PC-3 (cell line): ENCODE measurements around the gene ARHGAP32. TPM values are rescaled to one million over a fixed set of nuclear protein-coding genes. Genes with fewer than 3 reads are reported as not detected.
"Not testable (repeated sequence)": the region's sequence is repeated elsewhere in the genome, so short reads cannot be mapped to it uniquely, and the experiment has no call there.

Source experiments
- ATAC-seq: fragments of 200-7000 bp; cut with Tn5 transposase; 2 replicates; pipeline ENCODE4 v1.9.1; 2020; ENCODE audit warnings: mild to moderate bottlenecking, moderate library complexity
- BruUV-seq: library from RNA; stranded (reverse); fragments of 400-500 nt; replicated peaks from 2 replicates; lab custom pipeline; 2021; lab: Mats Ljungman, UMichigan
- CTCF ChIA-PET: fragments of 300-600 bp; sonication (Branson Sonifier 250); formaldehyde crosslinking; loops from one replicate; lab custom pipeline; 2022; ENCODE audit warnings: antibody characterized with exemption; lab: Charles Lee
- POLR2A ChIA-PET: fragments of 300-600 bp; sonication (Branson Sonifier 250); formaldehyde crosslinking; loops from one replicate; lab custom pipeline; 2022; ENCODE audit warnings: antibody characterized with exemption; ENCODE audit not compliant: unreplicated experiment; lab: Charles Lee
- DNase-seq: peaks from one replicate; pipeline ENCODE4 v3.0.0-alpha.2; 2015
- H2AFZ ChIP-seq: fragments of 300-600 bp; sonication (generic); 2 replicates; pipeline ENCODE4 v1.6.0; 2016; ENCODE audit warnings: antibody characterized with exemption, low read length
- H3F3A ChIP-seq: fragments of 300-600 bp; sonication (generic); one replicate; pipeline ENCODE4 v1.6.0; 2017; ENCODE audit warnings: antibody characterized with exemption, low read length, control low read depth, mild to moderate bottlenecking; ENCODE audit not compliant: unreplicated experiment
- H3K27ac ChIP-seq: fragments of 300-600 bp; sonication (generic); 2 replicates; pipeline ENCODE4 v1.5.1; 2016; ENCODE audit warnings: mild to moderate bottlenecking, low read length
- H3K27me3 ChIP-seq: fragments of 300-600 bp; sonication (generic); 2 replicates; pipeline ENCODE4 v1.6.1; 2016; ENCODE audit warnings: low read length, mixed read lengths
- H3K36me3 ChIP-seq: fragments of 300-600 bp; sonication (generic); 2 replicates; pipeline ENCODE4 v1.6.1; 2016; ENCODE audit warnings: low read depth, mixed run types, low read length, mixed read lengths
- H3K4me1 ChIP-seq: fragments of 300-600 bp; sonication (generic); 2 replicates; pipeline ENCODE4 v1.5.1; 2016; ENCODE audit warnings: low read length; ENCODE audit not compliant: insufficient read depth
- H3K4me2 ChIP-seq: fragments of 300-600 bp; sonication (generic); 2 replicates; pipeline ENCODE4 v1.6.0; 2016; ENCODE audit warnings: low read length
- H3K4me3 ChIP-seq: fragments of 300-600 bp; sonication (generic); 2 replicates; pipeline ENCODE4 v1.5.1; 2016; ENCODE audit warnings: mild to moderate bottlenecking, low read length, mixed read lengths
- H3K79me2 ChIP-seq: fragments of 300-600 bp; sonication (generic); 2 replicates; pipeline ENCODE4 v1.6.1; 2017; ENCODE audit warnings: low read length, mixed read lengths
- H3K9ac ChIP-seq: fragments of 300-600 bp; sonication (generic); 2 replicates; pipeline ENCODE4 v1.6.0; 2016; ENCODE audit warnings: mild to moderate bottlenecking, low read length
- H3K9me2 ChIP-seq: fragments of 300-600 bp; sonication (generic); replicated peaks from 2 replicates; pipeline ENCODE4 v1.6.1; 2016; ENCODE audit warnings: mixed run types, low read length, mixed read lengths
- H3K9me3 ChIP-seq: fragments of 300-600 bp; sonication (generic); 2 replicates; pipeline ENCODE4 v1.6.1; 2016; ENCODE audit warnings: low read length, mixed read lengths
- H4K20me1 ChIP-seq: fragments of 300-600 bp; sonication (generic); 2 replicates; pipeline ENCODE4 v1.6.1; 2016; ENCODE audit warnings: low read length, mixed read lengths
- EZH2 ChIP-seq: fragments of 300-600 bp; sonication (generic); IDR thresholded peaks from one replicate; pipeline ENCODE4 v1.6.1; 2017; ENCODE audit warnings: antibody characterized with exemption, mild to moderate bottlenecking, low read length; ENCODE audit not compliant: unreplicated experiment
- EZH2phosphoT487 ChIP-seq: fragments of 300-600 bp; sonication (generic); IDR thresholded peaks from 2 replicates; pipeline ENCODE4 v1.6.1; 2018; ENCODE audit warnings: mild to moderate bottlenecking, antibody characterized with exemption, low read length, borderline replicate concordance
- intact Hi-C: fragments of 100-400 bp; cut with micrococcal nuclease; formaldehyde crosslinking; loops from 2 replicates; pipeline ENCODE4 v1.9.0; 2023
- total RNA-seq: library from RNA; depleted of rRNA; stranded (reverse); fragments of >200 nt; gene quantifications from 2 replicates; pipeline ENCODE4 v1.2.3, GENCODE V29; 2014
- TF ChIP-seq, protein P1 (sequence below): fragments of 300-600 bp; sonication (generic); conservative IDR thresholded peaks from 2 replicates; pipeline ENCODE4 v1.5.1; 2017; ENCODE audit warnings: antibody characterized with exemption, low read depth, mild to moderate bottlenecking, low read length

The ARHGAP32 gene
- total RNA-seq, 1 experiment from 2014 or later, result 13.7 TPM

DNA sequence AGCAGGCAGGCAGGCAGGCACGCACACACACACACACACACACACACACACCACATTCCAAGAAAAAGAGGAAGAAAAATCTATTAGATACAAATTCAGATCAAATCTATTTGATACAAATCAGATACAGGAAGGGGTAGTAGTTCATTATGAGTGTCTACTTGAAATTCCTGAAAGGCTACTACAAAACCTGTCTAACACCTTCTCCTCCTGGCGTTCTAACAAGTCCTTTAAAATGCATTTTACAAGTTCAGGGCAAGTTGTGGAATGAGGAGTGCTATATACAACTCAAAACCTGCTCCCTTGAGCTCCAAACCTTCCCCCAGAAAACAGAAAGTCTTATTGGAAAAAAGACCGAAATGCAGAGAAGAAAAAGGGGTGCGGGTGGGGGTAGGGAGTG is 476 bp downstream of the ARHGAP32 start:
- peak overlapping the region; percentile 23; the same call in 1 of the 2 replicates for H2AFZ ChIP-seq
- no peaks in the 10 kb centered on the region for H3F3A ChIP-seq
- POLR2A ChIA-PET, result no interaction called here
- TF ChIP-seq, protein P1, sequence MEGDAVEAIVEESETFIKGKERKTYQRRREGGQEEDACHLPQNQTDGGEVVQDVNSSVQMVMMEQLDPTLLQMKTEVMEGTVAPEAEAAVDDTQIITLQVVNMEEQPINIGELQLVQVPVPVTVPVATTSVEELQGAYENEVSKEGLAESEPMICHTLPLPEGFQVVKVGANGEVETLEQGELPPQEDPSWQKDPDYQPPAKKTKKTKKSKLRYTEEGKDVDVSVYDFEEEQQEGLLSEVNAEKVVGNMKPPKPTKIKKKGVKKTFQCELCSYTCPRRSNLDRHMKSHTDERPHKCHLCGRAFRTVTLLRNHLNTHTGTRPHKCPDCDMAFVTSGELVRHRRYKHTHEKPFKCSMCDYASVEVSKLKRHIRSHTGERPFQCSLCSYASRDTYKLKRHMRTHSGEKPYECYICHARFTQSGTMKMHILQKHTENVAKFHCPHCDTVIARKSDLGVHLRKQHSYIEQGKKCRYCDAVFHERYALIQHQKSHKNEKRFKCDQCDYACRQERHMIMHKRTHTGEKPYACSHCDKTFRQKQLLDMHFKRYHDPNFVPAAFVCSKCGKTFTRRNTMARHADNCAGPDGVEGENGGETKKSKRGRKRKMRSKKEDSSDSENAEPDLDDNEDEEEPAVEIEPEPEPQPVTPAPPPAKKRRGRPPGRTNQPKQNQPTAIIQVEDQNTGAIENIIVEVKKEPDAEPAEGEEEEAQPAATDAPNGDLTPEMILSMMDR, result no peak
- TF ChIP-seq EZH2 (no peak), EZH2phosphoT487 (no peak)
- intact Hi-C loops, result loop anchor here (2.0 to 5.0 kb wide), 2 partner anchors 33 to 74 kb away; no protein-coding TSS in a partner anchor
- DNase-seq (peak; percentile 74), ATAC-seq (peak; percentile 58)
- no peaks in the 10 kb centered on the region for H3K36me3 ChIP-seq
- H3K4me1 ChIP-seq, result peaks cover 28% of the 10 kb centered on the region
- no peaks in the 10 kb centered on the region for H3K27me3 ChIP-seq
- H3K9me2 ChIP-seq, result no peaks in the 10 kb centered on the region
- H3K79me2 ChIP-seq, result no peaks in the 10 kb centered on the region
- CTCF ChIA-PET, result interaction anchor here (0.6 kb wide), 1 partner anchor 126 kb away, joined by 3 read pairs; no protein-coding TSS in a partner anchor
- no peaks in the 10 kb centered on the region for H3K9me3 ChIP-seq
- no TSS peak for BruUV-seq
- H3K9ac ChIP-seq, result no peak overlapping the region
- H3K4me2 ChIP-seq, result peak overlapping the region; percentile 60
- H4K20me1 ChIP-seq, result no peaks in the 10 kb centered on the region
- peak overlapping the region; percentile 16; the same call in 1 of the 2 replicates for H3K4me3 ChIP-seq
- peak overlapping the region; percentile 26 for H3K27ac ChIP-seq

DNA sequence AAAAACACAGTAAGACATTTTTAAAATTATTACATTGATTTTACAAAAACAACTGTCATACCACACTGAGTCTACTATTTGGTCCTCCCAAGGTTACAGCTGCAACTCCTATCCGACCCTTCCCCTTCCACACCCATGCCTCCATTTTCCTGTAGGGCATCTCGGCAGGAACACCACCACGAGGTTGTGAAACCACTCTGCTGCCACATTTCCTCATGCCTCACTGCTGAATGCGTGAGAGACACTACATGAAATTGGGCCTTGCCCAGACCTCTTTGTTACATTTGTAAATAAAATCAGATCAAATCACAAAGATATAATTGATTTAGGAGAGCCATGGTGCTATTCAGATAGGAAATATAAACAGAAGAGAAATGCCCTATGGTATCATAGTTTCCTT is 2.0 kb downstream of the ARHGAP32 start:
- H3K27me3 ChIP-seq, result no peaks in the 10 kb centered on the region
- no peaks in the 10 kb centered on the region for H3K79me2 ChIP-seq
- intact Hi-C loops, result loop anchor here (1.0 to 5.0 kb wide), 3 partner anchors 35 to 73 kb away; no protein-coding TSS in a partner anchor
- ChIA-PET POLR2A (no interaction called here), CTCF (no interaction called here)
- H3K4me2 ChIP-seq, result peak overlapping the region; percentile 18; the same call in 1 of the 2 replicates
- H3K27ac ChIP-seq, result peak overlapping the region; percentile 27; the same call in 1 of the 2 replicates
- peaks cover 28% of the 10 kb centered on the region for H3K4me1 ChIP-seq
- no peaks in the 10 kb centered on the region for H3K9me3 ChIP-seq
- H3K9me2 ChIP-seq, result no peaks in the 10 kb centered on the region
- no peaks in the 10 kb centered on the region for H3K36me3 ChIP-seq
- ATAC-seq (no peak), DNase-seq (peak; percentile 24)
- peak overlapping the region; percentile 14; the same call in 1 of the 2 replicates for H2AFZ ChIP-seq
- no peaks in the 10 kb centered on the region for H4K20me1 ChIP-seq
- no peaks in the 10 kb centered on the region for H3F3A ChIP-seq
- TF ChIP-seq EZH2, result no peak
- TF ChIP-seq, protein P1, result no peak
- TF ChIP-seq EZH2phosphoT487, result no peak
- BruUV-seq, result no TSS peak
- no peak overlapping the region for H3K4me3 ChIP-seq
- H3K9ac ChIP-seq, result no peak overlapping the region

DNA sequence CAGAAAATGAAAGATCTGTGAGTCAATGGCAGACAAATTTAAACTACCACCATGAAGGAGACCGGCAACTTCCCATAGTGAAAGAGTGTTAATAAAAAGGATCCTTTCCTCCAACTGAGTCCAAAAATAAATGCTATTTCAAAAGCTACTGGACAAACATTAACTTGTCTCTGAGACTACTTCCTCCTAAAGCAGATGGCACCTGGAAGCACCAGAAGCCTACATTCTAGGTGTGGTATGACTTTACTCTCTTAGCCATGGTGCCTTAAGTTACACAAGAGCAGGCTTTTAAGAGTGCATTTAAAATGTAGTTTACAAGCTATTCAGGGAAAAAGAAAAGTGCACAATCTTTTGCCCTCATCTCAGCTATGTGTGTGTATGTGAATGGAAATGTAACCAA is 2.5 kb downstream of the ARHGAP32 start:
- DNase-seq (no peak), ATAC-seq (no peak)
- peaks cover 28% of the 10 kb centered on the region for H3K4me1 ChIP-seq
- no peak for TF ChIP-seq EZH2
- TF ChIP-seq, protein P1, result no peak
- H3K79me2 ChIP-seq, result no peaks in the 10 kb centered on the region
- intact Hi-C loops, result loop anchor here (1.0 to 5.0 kb wide), 3 partner anchors 35 to 72 kb away; no protein-coding TSS in a partner anchor
- H3K9ac ChIP-seq, result no peak overlapping the region
- H4K20me1 ChIP-seq, result no peaks in the 10 kb centered on the region
- H3K4me2 ChIP-seq, result no peak overlapping the region
- POLR2A ChIA-PET, result no interaction called here
- no peaks in the 10 kb centered on the region for H3K9me3 ChIP-seq
- H3K9me2 ChIP-seq, result no peaks in the 10 kb centered on the region
- H3K27me3 ChIP-seq, result no peaks in the 10 kb centered on the region
- no peak overlapping the region for H3K4me3 ChIP-seq
- CTCF ChIA-PET, result no interaction called here
- H3K36me3 ChIP-seq, result no peaks in the 10 kb centered on the region
- peak overlapping the region; percentile 27; the same call in 1 of the 2 replicates for H3K27ac ChIP-seq
- BruUV-seq, result no TSS peak
- H2AFZ ChIP-seq, result no peak overlapping the region; the same call in 1 of the 2 replicates
- no peaks in the 10 kb centered on the region for H3F3A ChIP-seq

DNA sequence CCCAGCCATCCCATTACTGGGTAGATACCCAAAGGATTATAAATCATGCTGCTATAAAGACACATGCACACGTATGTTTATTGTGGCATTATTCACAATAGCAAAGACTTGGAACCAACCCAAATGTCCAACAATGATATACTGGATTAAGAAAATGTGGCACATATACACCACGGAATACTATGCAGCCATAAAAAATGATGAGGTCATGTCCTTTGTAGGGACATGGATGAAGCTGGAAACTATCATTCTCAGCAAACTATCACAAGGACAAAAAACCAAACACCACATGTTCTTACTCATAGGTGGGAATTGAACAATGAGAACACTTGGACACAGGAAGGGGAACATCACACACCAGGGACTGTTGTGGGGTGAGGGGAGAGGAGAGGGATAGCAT is 7.0 kb downstream of the ARHGAP32 start:
- BruUV-seq, H3K4me3 ChIP-seq, H3K9me2 ChIP-seq, H3K4me1 ChIP-seq, H3K9me3 ChIP-seq, ATAC-seq, H3K27ac ChIP-seq, intact Hi-C loops, CTCF ChIA-PET, H4K20me1 ChIP-seq, H3K4me2 ChIP-seq, H3K9ac ChIP-seq, POLR2A ChIA-PET, H2AFZ ChIP-seq, H3K79me2 ChIP-seq, H3F3A ChIP-seq, DNase-seq, H3K36me3 ChIP-seq, H3K27me3 ChIP-seq: not testable (repeated sequence)
